DND-41 (cell line): ENCODE measurements around the gene NUP160.

Experiments
- EZH2 ChIP-seq: IDR thresholded peaks from 3 replicates; pipeline ENCODE4 v1.6.1; 2012; ENCODE audit warnings: borderline replicate concordance, low read depth, mild to moderate bottlenecking, moderate library complexity, low read length, inconsistent platforms; ENCODE audit not compliant: severe bottlenecking
- TF ChIP-seq, protein P1 (sequence below): IDR thresholded peaks from 2 replicates; pipeline ENCODE4 v1.5.1; 2012; ENCODE audit warnings: borderline replicate concordance, low read length, moderate library complexity, mild to moderate bottlenecking; ENCODE audit not compliant: poor library complexity, severe bottlenecking; ENCODE audit errors: extremely low read depth

DNA sequence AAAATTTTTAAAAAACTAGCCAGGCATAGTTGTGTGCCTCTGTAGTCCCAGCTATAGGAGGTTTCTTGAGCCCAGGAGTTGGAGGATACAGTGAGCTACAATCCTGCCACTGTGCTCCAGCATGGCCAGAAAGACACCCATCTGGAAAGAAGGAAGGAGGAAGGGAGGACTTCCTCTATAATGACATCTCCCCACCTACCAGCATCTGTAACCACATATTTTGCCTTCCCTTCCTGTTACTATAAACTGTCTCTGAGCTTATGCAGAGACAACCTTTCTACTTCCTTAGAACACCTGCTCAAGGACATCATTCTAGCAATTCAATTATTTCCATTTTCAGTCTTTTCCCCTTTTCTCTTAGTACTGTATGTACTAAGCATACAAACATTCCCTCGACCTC, 2.2 kb upstream of the NUP160 start:
- TF ChIP-seq, protein P1, sequence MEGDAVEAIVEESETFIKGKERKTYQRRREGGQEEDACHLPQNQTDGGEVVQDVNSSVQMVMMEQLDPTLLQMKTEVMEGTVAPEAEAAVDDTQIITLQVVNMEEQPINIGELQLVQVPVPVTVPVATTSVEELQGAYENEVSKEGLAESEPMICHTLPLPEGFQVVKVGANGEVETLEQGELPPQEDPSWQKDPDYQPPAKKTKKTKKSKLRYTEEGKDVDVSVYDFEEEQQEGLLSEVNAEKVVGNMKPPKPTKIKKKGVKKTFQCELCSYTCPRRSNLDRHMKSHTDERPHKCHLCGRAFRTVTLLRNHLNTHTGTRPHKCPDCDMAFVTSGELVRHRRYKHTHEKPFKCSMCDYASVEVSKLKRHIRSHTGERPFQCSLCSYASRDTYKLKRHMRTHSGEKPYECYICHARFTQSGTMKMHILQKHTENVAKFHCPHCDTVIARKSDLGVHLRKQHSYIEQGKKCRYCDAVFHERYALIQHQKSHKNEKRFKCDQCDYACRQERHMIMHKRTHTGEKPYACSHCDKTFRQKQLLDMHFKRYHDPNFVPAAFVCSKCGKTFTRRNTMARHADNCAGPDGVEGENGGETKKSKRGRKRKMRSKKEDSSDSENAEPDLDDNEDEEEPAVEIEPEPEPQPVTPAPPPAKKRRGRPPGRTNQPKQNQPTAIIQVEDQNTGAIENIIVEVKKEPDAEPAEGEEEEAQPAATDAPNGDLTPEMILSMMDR = no peak
- no peak for TF ChIP-seq EZH2
